ENCODE results near the gene TBC1D12. TPM values are rescaled to one million over a fixed set of nuclear protein-coding genes. Genes with fewer than 3 reads are reported as not detected.

TBC1D12 gene
- total RNA-seq, 1 experiment from 2014 or later: 3.9 TPM

- intact Hi-C loops (cut with micrococcal nuclease; ENCODE audit: unreplicated experiment): no loop called here
- Histone ChIP-seq H2AFZ (no peak overlapping the region), H3K9me2 (ENCODE audit: insufficient read depth) (no peaks in the 10 kb centered on the region), H3K27me3 (ENCODE audit: insufficient read depth, low read depth) (no peaks in the 10 kb centered on the region), H3K27ac (no peak overlapping the region), H3K4me3 (no peak overlapping the region), H3K79me2 (ENCODE audit: low read depth) (no peaks in the 10 kb centered on the region), H3K4me2 (no peak overlapping the region), H3F3A (ENCODE audit: insufficient read depth, low read depth) (no peaks in the 10 kb centered on the region), H3K4me1 (replicated peaks; ENCODE audit: insufficient read depth) (no peaks in the 10 kb centered on the region), H3K36me3 (ENCODE audit: low read depth) (no peaks in the 10 kb centered on the region), H4K20me1 (ENCODE audit: insufficient read depth) (no peaks in the 10 kb centered on the region), H3K9me3 (ENCODE audit: insufficient read depth, low read depth) (no peaks in the 10 kb centered on the region)
- POLR2A ChIA-PET (ENCODE audit: unreplicated experiment): no interaction called here
- CTCF ChIA-PET: no interaction called here
- BruUV-seq (replicated peaks): no TSS peak
- TF ChIP-seq EZH2 (IDR thresholded peaks at IDR 0.05; ENCODE audit: low read depth): no peak
- TF ChIP-seq CTCF (conservative IDR thresholded peaks at IDR 0.05): no peak
- no peak for DNase-seq
Measured at GRCh38 chr10:94465684-94466083, 63.3 kb downstream of the TBC1D12 start.

GRCh38 chr10:94481410-94481809, 79.1 kb downstream of the TBC1D12 start:
- ChIA-PET CTCF (no interaction called here), POLR2A (ENCODE audit: unreplicated experiment) (no interaction called here)
- BruUV-seq (replicated peaks): no TSS peak
- H3K79me2 ChIP-seq (ENCODE audit: low read depth): no peaks in the 10 kb centered on the region
- no peaks in the 10 kb centered on the region for H3F3A ChIP-seq (ENCODE audit: insufficient read depth, low read depth)
- TF ChIP-seq EZH2 (IDR thresholded peaks at IDR 0.05; ENCODE audit: low read depth) (no peak), CTCF (conservative IDR thresholded peaks at IDR 0.05) (no peak)
- H3K4me1 ChIP-seq (replicated peaks; ENCODE audit: insufficient read depth): no peaks in the 10 kb centered on the region
- no peaks in the 10 kb centered on the region for H3K9me2 ChIP-seq (ENCODE audit: insufficient read depth)
- no peak overlapping the region for H3K4me2 ChIP-seq
- peak in 1 of 2 experiments; percentile 37 for DNase-seq
- no peaks in the 10 kb centered on the region for H3K9me3 ChIP-seq (ENCODE audit: insufficient read depth, low read depth)
- intact Hi-C loops (cut with micrococcal nuclease; ENCODE audit: unreplicated experiment): no loop called here
- no peaks in the 10 kb centered on the region for H3K27me3 ChIP-seq (ENCODE audit: insufficient read depth, low read depth)
- no peak overlapping the region for H3K4me3 ChIP-seq
- no peak overlapping the region for H2AFZ ChIP-seq
- H3K36me3 ChIP-seq (ENCODE audit: low read depth): no peaks in the 10 kb centered on the region
- H4K20me1 ChIP-seq (ENCODE audit: insufficient read depth): no peaks in the 10 kb centered on the region
- no peak overlapping the region for H3K27ac ChIP-seq

GRCh38 chr10:94483970-94484369, 81.6 kb downstream of the TBC1D12 start:
- Histone ChIP-seq H3K4me2 (no peak overlapping the region), H3K9me3 (ENCODE audit: insufficient read depth, low read depth) (no peaks in the 10 kb centered on the region), H3K4me3 (no peak overlapping the region), H4K20me1 (ENCODE audit: insufficient read depth) (no peaks in the 10 kb centered on the region), H3K79me2 (ENCODE audit: low read depth) (no peaks in the 10 kb centered on the region), H3F3A (ENCODE audit: insufficient read depth, low read depth) (no peaks in the 10 kb centered on the region), H3K27ac (no peak overlapping the region), H3K27me3 (ENCODE audit: insufficient read depth, low read depth) (no peaks in the 10 kb centered on the region), H3K4me1 (replicated peaks; ENCODE audit: insufficient read depth) (no peaks in the 10 kb centered on the region), H3K9me2 (ENCODE audit: insufficient read depth) (no peaks in the 10 kb centered on the region), H2AFZ (no peak overlapping the region), H3K36me3 (ENCODE audit: low read depth) (no peaks in the 10 kb centered on the region)
- POLR2A ChIA-PET (ENCODE audit: unreplicated experiment): no interaction called here
- TF ChIP-seq CTCF (conservative IDR thresholded peaks at IDR 0.05) (no peak), EZH2 (IDR thresholded peaks at IDR 0.05; ENCODE audit: low read depth) (no peak)
- DNase-seq: no peak
- intact Hi-C loops (cut with micrococcal nuclease; ENCODE audit: unreplicated experiment): no loop called here
- CTCF ChIA-PET: no interaction called here
- BruUV-seq (replicated peaks): no TSS peak

All from PC-9 (cell line).